IPS-NIHi7 (cell line): ENCODE results near the gene TPRA1.
A peak's percentile ranks its signal among the peaks of the same experiment; 100 is the strongest.

Source experiments
- DNase-seq: peaks from one replicate; pipeline ENCODE4 v3.0.0; 2012; ENCODE audit warnings: mixed read lengths; ENCODE audit errors: extremely low spot score

TPRA1 gene

GRCh38 chr3:127560051-127560787, 30.3 kb downstream of the TPRA1 start:
- DNase-seq: no peak

DNA sequence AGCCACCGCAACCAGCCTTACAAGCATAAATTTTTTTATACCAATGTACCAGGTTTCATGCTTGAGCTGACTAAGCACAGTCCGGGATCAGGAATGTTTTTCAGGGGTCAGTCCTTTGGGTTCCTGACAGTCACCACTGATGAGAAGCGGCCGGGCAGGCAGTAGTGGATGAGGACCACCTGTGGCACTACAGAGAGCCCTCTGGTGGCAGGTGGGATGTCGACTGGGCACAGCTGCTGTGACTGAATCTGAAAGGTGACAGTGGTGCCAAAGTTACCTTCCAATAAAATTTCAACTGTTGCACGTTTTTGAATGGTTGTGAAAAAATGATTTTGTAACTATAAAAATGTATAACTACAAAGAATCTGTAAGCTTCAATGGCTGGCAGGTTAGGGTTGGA, 34.0 kb downstream of the TPRA1 start:
- DNase-seq: peak; percentile 57

DNA sequence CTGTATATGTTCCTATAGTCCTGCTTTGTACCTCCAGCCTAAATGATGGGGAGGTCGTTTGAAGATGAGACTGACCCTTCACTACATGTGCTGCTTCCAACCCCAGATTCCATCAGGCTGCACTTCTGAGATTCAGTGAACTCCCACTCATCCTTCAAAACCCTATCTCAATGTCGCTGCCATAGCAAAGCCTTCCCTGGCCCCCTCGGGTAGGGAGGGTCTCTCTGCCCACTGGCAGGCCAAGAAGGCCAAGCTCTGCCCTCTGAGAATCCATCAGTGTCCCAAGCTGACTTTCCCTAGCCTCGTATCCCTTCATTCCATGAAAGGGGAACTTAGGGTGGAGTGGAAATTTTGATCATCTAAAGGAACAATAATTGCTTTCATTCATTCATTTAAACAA, 35.4 kb downstream of the TPRA1 start:
- no peak for DNase-seq

DNA sequence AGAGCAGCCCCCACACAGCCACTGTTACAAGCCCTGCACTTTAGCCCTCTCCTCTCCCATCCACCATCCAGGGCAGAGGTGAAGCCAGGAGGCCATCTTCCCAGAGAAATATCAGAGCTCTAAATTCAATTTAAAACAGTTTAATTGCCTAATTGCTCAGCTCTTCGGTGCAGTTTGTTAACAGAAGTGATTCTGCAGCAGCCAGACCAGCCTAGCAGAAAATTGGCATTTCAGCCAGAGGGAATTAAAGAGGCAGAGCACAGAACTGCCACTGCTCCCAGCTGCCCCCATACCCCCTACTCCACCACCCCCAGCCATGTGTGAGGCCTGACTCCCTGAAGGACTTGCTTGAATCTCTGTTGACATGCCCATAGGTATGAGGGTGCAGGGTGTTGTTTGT, 38.5 kb downstream of the TPRA1 start:
- no peak for DNase-seq

DNA sequence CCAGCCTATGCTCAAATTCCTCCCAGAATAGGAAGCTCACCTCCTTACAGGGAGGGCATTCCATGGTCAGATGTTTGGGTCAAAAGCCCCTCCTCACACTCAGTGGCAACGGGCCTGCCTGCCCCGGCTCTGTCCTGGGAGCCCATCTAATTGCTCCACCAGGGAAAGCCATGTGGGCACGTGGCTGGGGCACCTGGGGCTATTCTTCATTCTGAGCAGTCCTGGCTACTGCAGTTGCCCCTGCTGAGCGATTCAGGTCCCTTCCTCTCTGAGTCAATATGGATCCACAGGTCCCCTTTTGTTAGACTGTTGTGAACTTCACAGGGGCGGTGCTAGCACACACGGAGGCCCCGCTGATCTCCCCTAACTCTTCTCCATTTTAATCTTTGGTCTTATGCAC, 39.4 kb downstream of the TPRA1 start:
- no peak for DNase-seq

GRCh38 chr3:127550468-127551157, 39.9 kb downstream of the TPRA1 start:
- DNase-seq: no peak

DNA sequence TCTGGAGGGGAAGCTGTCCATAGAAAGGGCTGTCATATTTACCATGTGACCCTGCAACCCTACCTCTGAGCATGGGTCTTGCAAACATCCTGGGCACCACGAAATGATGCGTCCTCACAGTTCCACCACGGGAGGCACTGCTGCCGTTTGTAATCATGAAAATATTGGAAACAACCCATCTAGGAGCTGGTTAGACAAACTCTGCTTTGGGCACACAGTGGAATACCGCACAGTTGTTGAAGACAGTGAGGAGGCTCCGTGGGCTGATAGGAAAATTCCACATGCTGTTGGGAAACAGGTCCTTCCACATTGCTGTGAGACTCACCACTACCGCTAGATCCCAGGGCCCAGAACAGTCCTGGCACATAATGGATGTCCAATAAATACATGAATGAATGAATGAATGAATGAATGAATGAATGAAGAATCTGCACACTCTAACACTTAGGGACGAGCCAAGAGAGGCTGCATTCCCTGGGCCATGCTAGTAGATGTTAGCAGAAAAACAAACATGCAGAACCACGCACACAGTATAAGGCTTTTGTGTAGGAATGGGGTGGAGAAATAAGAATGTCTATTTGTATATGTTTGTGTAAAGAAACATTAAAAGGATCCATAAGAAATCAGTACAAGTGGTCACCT, 40.6 kb downstream of the TPRA1 start:
- DNase-seq: no peak

GRCh38 chr3:127547761-127548605, 42.5 kb downstream of the TPRA1 start:
- peak; percentile 92 for DNase-seq

GRCh38 chr3:127546970-127547733, 43.4 kb downstream of the TPRA1 start:
- peak; percentile 57 for DNase-seq

DNA sequence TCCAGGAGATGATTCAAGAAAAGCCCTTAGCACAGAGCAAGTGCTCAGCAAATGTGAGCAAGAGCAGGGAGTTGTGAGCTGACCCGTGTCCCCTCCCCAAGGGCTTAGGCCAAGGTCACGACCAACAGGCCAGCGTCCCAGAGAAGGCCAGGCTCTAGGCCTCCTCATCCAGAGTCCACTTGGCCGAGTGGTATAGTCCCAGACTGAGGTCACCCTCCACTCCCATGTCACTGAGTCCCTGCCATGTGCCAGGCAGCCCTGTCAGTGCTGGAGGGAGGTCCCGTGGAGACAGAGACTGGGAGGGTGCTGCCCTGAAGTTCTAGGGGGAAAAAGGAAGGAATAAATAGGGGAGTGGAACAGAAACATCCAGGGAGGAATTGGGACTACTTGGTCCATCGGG, 44.0 kb downstream of the TPRA1 start:
- no peak for DNase-seq

- DNase-seq: no peak
Measured at GRCh38 chr3:127545711-127546457, 44.6 kb downstream of the TPRA1 start.

- no peak for DNase-seq
Measured at GRCh38 chr3:127545216-127545615, 45.3 kb downstream of the TPRA1 start.

GRCh38 chr3:127544803-127545201, 45.7 kb downstream of the TPRA1 start:
- DNase-seq: no peak

DNA sequence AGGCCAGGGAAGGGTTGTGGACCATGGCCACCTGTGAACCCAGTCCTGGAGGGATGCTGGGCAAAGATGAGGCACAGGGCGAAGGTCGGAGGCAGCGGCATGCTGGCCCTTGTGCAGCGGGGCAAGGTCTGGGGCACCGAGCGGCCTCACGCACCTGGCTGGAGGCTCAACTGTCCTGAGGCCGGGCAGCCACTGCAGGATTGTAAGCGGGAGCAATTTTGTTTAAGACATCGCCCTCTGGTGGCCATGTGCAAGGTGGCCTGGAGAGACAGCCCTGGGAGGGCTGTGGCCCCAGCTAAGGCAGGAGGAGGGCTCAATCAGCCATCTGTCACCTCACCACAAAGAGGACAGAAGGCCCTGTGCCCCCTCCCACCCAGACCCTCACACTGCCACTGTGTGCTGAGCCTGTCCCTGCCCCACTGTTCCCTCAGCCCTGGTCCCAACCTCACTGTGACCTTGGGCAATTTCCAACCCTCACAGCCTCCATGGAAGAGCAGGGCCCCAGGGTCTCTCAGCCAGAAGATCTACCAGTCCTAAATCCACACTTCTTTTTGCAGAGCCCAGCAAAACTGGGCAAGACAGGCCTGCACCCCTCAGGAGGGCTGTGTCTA, 46.2 kb downstream of the TPRA1 start:
- DNase-seq: peak; percentile 93

DNA sequence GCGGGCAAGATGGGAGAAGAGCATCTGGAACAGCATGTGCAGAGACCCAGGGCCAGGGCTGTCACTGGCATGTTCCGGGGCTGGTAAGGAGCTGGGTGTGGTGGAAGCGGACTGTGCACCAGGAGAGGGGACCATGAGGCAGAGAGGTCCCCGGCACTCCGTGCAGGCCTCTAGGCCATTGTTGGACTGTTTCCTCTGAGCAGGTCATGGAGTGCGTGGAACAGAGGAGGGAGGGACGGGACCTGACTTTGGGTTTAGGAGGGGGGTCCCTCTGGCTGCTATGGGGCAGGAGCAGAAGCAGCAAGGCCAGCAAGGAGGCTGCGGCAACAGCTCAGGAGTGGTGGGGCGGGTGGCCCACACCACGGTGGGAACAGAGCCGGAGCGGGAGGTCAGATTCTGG, 47.1 kb downstream of the TPRA1 start:
- no peak for DNase-seq

DNA sequence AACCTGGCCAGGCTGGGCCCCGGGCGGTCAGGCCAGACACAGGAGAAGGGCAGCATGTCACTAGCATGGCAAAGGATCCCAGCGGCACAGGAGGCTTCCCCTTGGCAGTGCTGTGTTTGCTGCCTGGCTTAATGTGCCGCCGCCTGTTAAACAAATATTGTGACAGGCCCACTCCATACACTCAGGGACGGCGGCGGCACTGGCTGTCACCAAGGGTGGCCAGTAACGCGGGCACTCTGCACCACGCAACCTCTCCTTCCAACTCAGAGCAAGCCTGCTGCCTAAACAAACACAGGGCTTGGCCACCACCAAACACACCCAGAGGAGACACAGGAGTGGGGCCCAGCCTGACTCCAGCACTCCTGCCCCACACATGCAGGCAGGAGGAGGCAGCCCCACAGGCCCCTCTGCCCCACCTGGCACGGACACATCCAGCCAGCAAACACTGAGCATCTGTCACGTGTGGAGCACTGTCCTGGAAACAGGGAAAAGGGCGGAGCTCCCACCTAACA, 48.0 kb downstream of the TPRA1 start:
- no peak for DNase-seq

GRCh38 chr3:127541320-127541719, 49.2 kb downstream of the TPRA1 start:
- no peak for DNase-seq

- DNase-seq: no peak
Measured at GRCh38 chr3:127539366-127540060, 51.0 kb downstream of the TPRA1 start.

DNA sequence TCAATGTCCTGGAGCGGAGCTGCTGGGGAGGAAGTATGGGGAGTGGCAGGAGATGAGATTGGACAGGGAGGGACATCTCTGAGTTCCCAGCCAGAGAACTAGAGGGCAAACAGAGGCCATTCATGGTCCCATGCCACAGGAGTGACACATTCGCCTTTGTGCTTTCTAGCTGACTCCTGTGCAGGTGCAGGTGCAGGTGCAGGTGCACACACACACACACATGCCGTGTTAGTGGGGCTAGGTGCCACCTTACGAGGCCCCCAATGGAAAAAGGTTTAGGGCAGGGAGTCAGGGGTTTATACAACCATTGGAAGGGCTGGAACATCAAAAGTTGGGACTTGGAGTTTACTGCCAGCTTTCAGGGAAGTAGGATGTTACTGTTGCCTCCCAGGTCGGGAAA, 52.0 kb downstream of the TPRA1 start:
- DNase-seq: no peak
